SIG-M5 (cell line): ENCODE data around the gene ASGR2.

ENCODE experiments used
- DNase-seq: peaks from one replicate; lab custom pipeline; 2025; lab: John Stamatoyannopoulos, UW

ASGR2 gene

GRCh38 chr17:7060165-7060891 lies 54.3 kb downstream of the ASGR2 start:
- DNase-seq, result no peak

GRCh38 chr17:7058831-7059447 lies 55.7 kb downstream of the ASGR2 start:
- no peak for DNase-seq

GRCh38 chr17:7056386-7056785 lies 58.2 kb downstream of the ASGR2 start:
- DNase-seq, result no peak
